Neuronal stem cell (in vitro differentiated cells): ENCODE data around the gene TMEM185B. TPM values are rescaled to one million over a fixed set of nuclear protein-coding genes. Genes with fewer than 3 reads are reported as not detected.

ENCODE experiments used
- DNase-seq: peaks from one replicate; pipeline ENCODE4 v3.0.0-alpha.2; 2013; ENCODE audit warnings: low spot score
- H2AFZ ChIP-seq: one replicate; pipeline ENCODE4 v1.6.1; 2013; ENCODE audit warnings: mild to moderate bottlenecking, low read length, inconsistent platforms
- H2AK5ac ChIP-seq: 2 replicates; pipeline ENCODE4 v1.6.1; 2013; ENCODE audit warnings: low read depth, mild to moderate bottlenecking, inconsistent platforms, low read length, moderate library complexity, mixed read lengths
- H2BK120ac ChIP-seq: 2 replicates; pipeline ENCODE4 v1.6.1; 2013; ENCODE audit warnings: low read depth, mild to moderate bottlenecking, inconsistent platforms, low read length, moderate library complexity, mixed read lengths
- H2BK12ac ChIP-seq: one replicate; pipeline ENCODE4 v1.6.1; 2013; ENCODE audit warnings: low read length, inconsistent platforms
- H2BK15ac ChIP-seq: 2 replicates; pipeline ENCODE4 v1.6.1; 2013; ENCODE audit warnings: mild to moderate bottlenecking, low read length, inconsistent platforms, mixed read lengths
- H2BK5ac ChIP-seq: one replicate; pipeline ENCODE4 v1.6.1; 2013; ENCODE audit warnings: inconsistent platforms, mild to moderate bottlenecking, low read length, moderate library complexity
- H3K14ac ChIP-seq: one replicate; pipeline ENCODE4 v1.6.1; 2013; ENCODE audit warnings: low read length, inconsistent platforms
- H3K18ac ChIP-seq: 2 replicates; pipeline ENCODE4 v1.6.1; 2013; ENCODE audit warnings: low read length, inconsistent platforms
- H3K23ac ChIP-seq: 2 replicates; pipeline ENCODE4 v1.6.1; 2013; ENCODE audit warnings: low read depth, mild to moderate bottlenecking, mixed read lengths, low read length, inconsistent platforms; ENCODE audit not compliant: poor library complexity
- H3K27ac ChIP-seq: replicated peaks from 3 replicates; pipeline ENCODE4 v1.5.1; 2013; ENCODE audit warnings: low read length, inconsistent platforms
- H3K27me3 ChIP-seq, 3 experiments: 2 replicates each; pipeline ENCODE4 v1.6.1; 2013; ENCODE audit warnings: low read length in 3 of 3, mild to moderate bottlenecking in 2 of 3, inconsistent platforms in 1 of 3, low read depth in 1 of 3, mixed read lengths in 1 of 3, moderate library complexity in 1 of 3; ENCODE audit not compliant: control insufficient read depth in 3 of 3, insufficient read depth in 3 of 3
- H3K36me3 ChIP-seq, 2 donors: replicated peaks in 1 of 2; 2 replicates each; pipeline ENCODE4 v1.6.1; 2013; ENCODE audit warnings: low read length in 2 of 2; ENCODE audit not compliant: control insufficient read depth in 2 of 2, insufficient read depth in 2 of 2
- H3K4ac ChIP-seq: 2 replicates; pipeline ENCODE4 v1.6.1; 2013; ENCODE audit warnings: inconsistent platforms, mild to moderate bottlenecking, low read length, moderate library complexity
- H3K4me1 ChIP-seq, 2 donors: 1 replicate in 1 of 2; 2 replicates in 1 of 2; pipeline ENCODE4 v1.6.1; 2013; ENCODE audit warnings: low read length in 2 of 2, low read depth in 1 of 2; ENCODE audit not compliant: control insufficient read depth in 2 of 2, insufficient read depth in 1 of 2
- H3K4me2 ChIP-seq: one replicate; pipeline ENCODE4 v1.6.1; 2013; ENCODE audit warnings: mild to moderate bottlenecking, low read length, inconsistent platforms; ENCODE audit not compliant: insufficient read depth, poor library complexity, severe bottlenecking
- H3K4me3 ChIP-seq, 2 donors: 2 replicates each; pipeline ENCODE4 v1.5.1; 2013; ENCODE audit warnings: low read length in 2 of 2, mild to moderate bottlenecking in 2 of 2, inconsistent platforms in 1 of 2, moderate library complexity in 1 of 2
- H3K79me1 ChIP-seq: one replicate; pipeline ENCODE4 v1.6.1; 2013; ENCODE audit warnings: low read depth, mild to moderate bottlenecking, inconsistent platforms, low read length, moderate library complexity
- H3K9ac ChIP-seq: one replicate; pipeline ENCODE4 v1.6.1; 2013; ENCODE audit warnings: mild to moderate bottlenecking, low read depth, low read length, inconsistent platforms; ENCODE audit not compliant: poor library complexity
- H3K9me3 ChIP-seq, 2 donors: replicated peaks in 1 of 2; 2 replicates each; pipeline versions ENCODE3 to v1.6.1; 2013; ENCODE audit warnings: low read length in 2 of 2, mild to moderate bottlenecking in 2 of 2, inconsistent platforms in 1 of 2, low read depth in 1 of 2, mixed read lengths in 1 of 2, moderate library complexity in 1 of 2; ENCODE audit not compliant: control insufficient read depth in 2 of 2, insufficient read depth in 1 of 2
- H4K8ac ChIP-seq: one replicate; pipeline ENCODE4 v1.6.1; 2013; ENCODE audit warnings: low read depth, mild to moderate bottlenecking, inconsistent platforms, low read length, moderate library complexity
- H4K91ac ChIP-seq: one replicate; pipeline ENCODE4 v1.6.1; 2013; ENCODE audit warnings: low read length, low read depth, mild to moderate bottlenecking, inconsistent platforms; ENCODE audit not compliant: poor library complexity
- WGBS, 2 donors: extraction: QIAGEN DNeasy Blood & Tissue Kit; methylation state at CpG; one replicate each; pipeline ENCODE4 v1.1.7; 2013; ENCODE audit warnings: missing lambda C conversion rate in 2 of 2, mixed read lengths in 1 of 2; ENCODE audit not compliant: insufficient read length in 2 of 2, insufficient replicate concordance in 1 of 2; ENCODE audit errors: extremely low coverage in 2 of 2; 5-methylcytosine and 5-hydroxymethylcytosine counted together
- polyA plus RNA-seq, 2 experiments: library from polyadenylated mRNA; stranded (reverse); fragments of 200-250 nt; gene quantifications; one replicate each; pipeline ENCODE4 v1.2.3, GENCODE V29; 2013

TMEM185B gene
- polyA plus RNA-seq (2013, experiment 1 of 2): 14.5 TPM
- polyA plus RNA-seq (2013, experiment 2 of 2): 14.5 TPM

- peak within 1 kb of the TSS; percentile 79 for H3K4me2 ChIP-seq
- peaks cover 9 to 14% of the 10 kb centered on the region in 2 donors for H3K9me3 ChIP-seq
- no peaks in the 10 kb centered on the region for H3K4me1 ChIP-seq
- no peak within 1 kb of the TSS for H2BK12ac ChIP-seq
- peak within 1 kb of the TSS; percentile 98 for H3K18ac ChIP-seq
- H3K23ac ChIP-seq: peak within 1 kb of the TSS; percentile 47
- H2BK15ac ChIP-seq: peak within 1 kb of the TSS; percentile 81
- peak within 1 kb of the TSS; percentile 43 for H4K8ac ChIP-seq
- H4K91ac ChIP-seq: no peak within 1 kb of the TSS
- peak within 1 kb of the TSS; percentile 23 for H2AK5ac ChIP-seq
- H3K9ac ChIP-seq: peak within 1 kb of the TSS; percentile 82
- no CpG with 5 or more reads among the region's 108 CpGs for WGBS, 2 donors
- H3K79me1 ChIP-seq: peaks cover 6% of the 10 kb centered on the region
- peak within 1 kb of the TSS; percentile 42 for H3K4ac ChIP-seq
- H2BK120ac ChIP-seq: peak within 1 kb of the TSS; percentile 38
- H2AFZ ChIP-seq: peak within 1 kb of the TSS; percentile 98
- H2BK5ac ChIP-seq: no peak within 1 kb of the TSS
- H3K27me3 ChIP-seq: peaks cover 0 to 48% (median 8%) of the 10 kb centered on the region in 3 experiments
- DNase-seq: peak; percentile 72
- no peak within 1 kb of the TSS for H3K27ac ChIP-seq
- H3K36me3 ChIP-seq: peaks cover 2 to 10% of the 10 kb centered on the region in 2 donors
- peak within 1 kb of the TSS; percentile 54 to 83 for H3K4me3 ChIP-seq
- no peak within 1 kb of the TSS for H3K14ac ChIP-seq
These were observed at the start of gene TMEM185B for GRCh38 chr2:120223034-120223912. Gene TMEM185B, minus strand, starts transcription at chr2:120223400. Its CDS starts 424 bp downstream, at chr2:120222976.

DNA sequence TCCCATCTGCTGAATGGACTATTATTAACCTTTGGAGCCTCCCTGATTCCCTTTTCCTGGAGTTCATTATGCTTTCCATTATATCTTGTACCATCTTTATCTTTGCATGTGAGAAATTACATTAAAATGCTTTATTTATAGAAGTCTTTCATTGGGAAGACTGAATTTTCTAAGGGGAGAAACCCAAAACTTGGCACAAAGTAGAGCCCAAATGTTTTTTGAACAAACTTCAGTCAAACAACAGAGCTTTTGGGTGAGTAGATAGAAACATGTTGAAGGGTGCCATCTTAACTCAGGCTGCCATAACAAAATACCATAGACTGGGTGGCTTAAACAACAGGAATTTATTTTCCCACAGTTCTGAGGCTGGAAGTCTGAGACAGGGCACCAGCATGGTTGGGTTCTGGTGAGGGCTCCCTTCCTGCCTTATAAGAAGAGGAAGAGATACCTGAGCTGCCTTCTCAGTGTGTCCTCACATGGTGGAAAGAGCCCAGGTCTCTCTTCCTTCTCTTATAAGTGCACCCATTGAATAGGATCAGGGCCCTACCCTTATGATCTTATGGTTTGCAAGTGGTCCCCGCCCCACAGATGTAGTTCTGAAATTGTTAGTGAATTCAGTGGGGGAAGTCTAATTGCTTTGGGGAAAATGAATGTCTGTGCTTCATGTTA, 48.6 kb upstream of the TMEM185B start:
- H3K9me3 ChIP-seq: peaks cover 2 to 10% of the 10 kb centered on the region in 2 donors
- no peak overlapping the region for H3K9ac ChIP-seq
- H3K4me2 ChIP-seq: no peak overlapping the region
- no peak for DNase-seq
- H3K4me1 ChIP-seq: no peaks in the 10 kb centered on the region
- peaks cover 3% of the 10 kb centered on the region for H3K79me1 ChIP-seq
- H3K27ac ChIP-seq: no peak overlapping the region
- H2AFZ ChIP-seq: no peak overlapping the region
- H3K23ac ChIP-seq: no peak overlapping the region
- H3K27me3 ChIP-seq: no peaks in the 10 kb centered on the region
- no peak overlapping the region for H2BK5ac ChIP-seq
- no peak overlapping the region for H3K4ac ChIP-seq
- H4K8ac ChIP-seq: no peak overlapping the region
- H2BK15ac ChIP-seq: no peak overlapping the region
- no peak overlapping the region for H3K18ac ChIP-seq
- H3K36me3 ChIP-seq: peaks cover 0 to 1% of the 10 kb centered on the region in 2 donors
- H2AK5ac ChIP-seq: no peak overlapping the region
- H2BK120ac ChIP-seq: no peak overlapping the region
- no peak overlapping the region for H3K14ac ChIP-seq
- no peak overlapping the region for H2BK12ac ChIP-seq
- no peak overlapping the region for H3K4me3 ChIP-seq
- no CpG with 5 or more reads among the region's 1 CpG for WGBS, 2 donors
- H4K91ac ChIP-seq: no peak overlapping the region

DNA sequence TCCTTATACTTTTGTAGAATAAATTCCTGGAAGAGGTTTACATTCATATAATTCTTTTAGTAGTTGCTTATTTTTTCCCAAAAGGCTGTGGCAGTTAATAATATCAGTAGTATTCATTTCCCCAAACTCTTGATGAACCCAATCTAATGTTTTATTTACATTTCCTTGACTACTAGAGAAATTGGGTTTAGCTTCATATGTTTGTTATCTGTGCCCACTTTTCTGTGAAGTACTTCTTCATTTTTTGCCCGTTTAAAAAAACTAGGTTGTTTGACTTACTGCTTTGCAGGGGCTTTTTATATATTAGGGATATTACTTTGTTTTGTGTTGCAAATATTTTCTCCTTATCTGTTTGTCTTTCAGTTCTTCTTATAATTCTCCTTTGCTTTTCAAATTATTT, 46.6 kb upstream of the TMEM185B start:
- H3K27ac ChIP-seq: no peak overlapping the region
- H3K36me3 ChIP-seq: peaks cover 0 to 1% of the 10 kb centered on the region in 2 donors
- H3K14ac ChIP-seq: no peak overlapping the region
- no peak overlapping the region for H3K23ac ChIP-seq
- H3K18ac ChIP-seq: no peak overlapping the region
- no peak overlapping the region for H2BK120ac ChIP-seq
- no peak overlapping the region for H4K8ac ChIP-seq
- no peak overlapping the region for H3K9ac ChIP-seq
- no peaks in the 10 kb centered on the region for H3K27me3 ChIP-seq
- no peak overlapping the region for H3K4ac ChIP-seq
- H2BK5ac ChIP-seq: no peak overlapping the region
- H2AFZ ChIP-seq: no peak overlapping the region
- no CpG with 5 or more reads among the region's 1 CpG for WGBS, 2 donors
- no peak overlapping the region for H2BK12ac ChIP-seq
- H2AK5ac ChIP-seq: no peak overlapping the region
- peaks cover 0 to 5% of the 10 kb centered on the region in 2 donors for H3K9me3 ChIP-seq
- no peaks in the 10 kb centered on the region for H3K79me1 ChIP-seq
- H2BK15ac ChIP-seq: no peak overlapping the region
- H3K4me2 ChIP-seq: no peak overlapping the region
- H3K4me1 ChIP-seq: no peaks in the 10 kb centered on the region
- no peak overlapping the region for H3K4me3 ChIP-seq
- H4K91ac ChIP-seq: no peak overlapping the region
- no peak for DNase-seq
